Right lobe of liver (tissue), 4 donors: ENCODE results near the gene VWA5B1.

Experiments used
- CTCF ChIP-seq, 4 donors: fragments of 200-600 bp in 3 of 4; fragments of 450-650 bp in 1 of 4; IDR thresholded peaks; one replicate each; pipeline versions ENCODE4 v1.5.1 to v1.8.0; 2016 to 2022; ENCODE audit warnings: antibody characterized with exemption in 4 of 4, mild to moderate bottlenecking in 2 of 4
- POLR2A ChIP-seq: fragments of 450-650 bp; IDR thresholded peaks from one replicate; pipeline ENCODE4 v1.6.1; 2017; ENCODE audit warnings: antibody characterized with exemption, mild to moderate bottlenecking
- donor health status: DM: no; HTN: no; CAD: no.
- donor health status: DM: no; HTN: no; CAD: no.
- donor health status: DM: no; HTN: yes; CAD: no.

GRCh38 chr1:20401405-20402010, 110.8 kb downstream of the VWA5B1 start:
- no peak for TF ChIP-seq CTCF (IDR thresholded peaks at IDR 0.05)
- no peak for TF ChIP-seq POLR2A
